ENCODE results near the gene NAP1L1. TPM values are rescaled to one million over a fixed set of nuclear protein-coding genes. Genes with fewer than 3 reads are reported as not detected.

The NAP1L1 gene, protein sequence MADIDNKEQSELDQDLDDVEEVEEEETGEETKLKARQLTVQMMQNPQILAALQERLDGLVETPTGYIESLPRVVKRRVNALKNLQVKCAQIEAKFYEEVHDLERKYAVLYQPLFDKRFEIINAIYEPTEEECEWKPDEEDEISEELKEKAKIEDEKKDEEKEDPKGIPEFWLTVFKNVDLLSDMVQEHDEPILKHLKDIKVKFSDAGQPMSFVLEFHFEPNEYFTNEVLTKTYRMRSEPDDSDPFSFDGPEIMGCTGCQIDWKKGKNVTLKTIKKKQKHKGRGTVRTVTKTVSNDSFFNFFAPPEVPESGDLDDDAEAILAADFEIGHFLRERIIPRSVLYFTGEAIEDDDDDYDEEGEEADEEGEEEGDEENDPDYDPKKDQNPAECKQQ
- 348 and 487 TPM in 2 replicates for total RNA-seq (2014; rRNA removed; shearing (Covaris generic))
- 904 and 1,048 TPM in 2 replicates for total RNA-seq (2022)
- percentile 98 among the genes with signal in this experiment for Bru-seq, nascent RNA
- percentile 99 among the genes with signal in this experiment for BruChase-seq, experiment 1, labeled RNA remaining after a 6-hour chase
- BruChase-seq, experiment 2, labeled RNA remaining after a 2-hour chase = percentile 99 among the genes with signal in this experiment
- long read RNA-seq, full-length matches to known transcripts = 102 of 201 reads
- long read RNA-seq, partial matches to known transcripts = 55 of 201 reads
- long read RNA-seq, other reads (novel, unspliced or antisense) = 44 of 201 reads

DNA sequence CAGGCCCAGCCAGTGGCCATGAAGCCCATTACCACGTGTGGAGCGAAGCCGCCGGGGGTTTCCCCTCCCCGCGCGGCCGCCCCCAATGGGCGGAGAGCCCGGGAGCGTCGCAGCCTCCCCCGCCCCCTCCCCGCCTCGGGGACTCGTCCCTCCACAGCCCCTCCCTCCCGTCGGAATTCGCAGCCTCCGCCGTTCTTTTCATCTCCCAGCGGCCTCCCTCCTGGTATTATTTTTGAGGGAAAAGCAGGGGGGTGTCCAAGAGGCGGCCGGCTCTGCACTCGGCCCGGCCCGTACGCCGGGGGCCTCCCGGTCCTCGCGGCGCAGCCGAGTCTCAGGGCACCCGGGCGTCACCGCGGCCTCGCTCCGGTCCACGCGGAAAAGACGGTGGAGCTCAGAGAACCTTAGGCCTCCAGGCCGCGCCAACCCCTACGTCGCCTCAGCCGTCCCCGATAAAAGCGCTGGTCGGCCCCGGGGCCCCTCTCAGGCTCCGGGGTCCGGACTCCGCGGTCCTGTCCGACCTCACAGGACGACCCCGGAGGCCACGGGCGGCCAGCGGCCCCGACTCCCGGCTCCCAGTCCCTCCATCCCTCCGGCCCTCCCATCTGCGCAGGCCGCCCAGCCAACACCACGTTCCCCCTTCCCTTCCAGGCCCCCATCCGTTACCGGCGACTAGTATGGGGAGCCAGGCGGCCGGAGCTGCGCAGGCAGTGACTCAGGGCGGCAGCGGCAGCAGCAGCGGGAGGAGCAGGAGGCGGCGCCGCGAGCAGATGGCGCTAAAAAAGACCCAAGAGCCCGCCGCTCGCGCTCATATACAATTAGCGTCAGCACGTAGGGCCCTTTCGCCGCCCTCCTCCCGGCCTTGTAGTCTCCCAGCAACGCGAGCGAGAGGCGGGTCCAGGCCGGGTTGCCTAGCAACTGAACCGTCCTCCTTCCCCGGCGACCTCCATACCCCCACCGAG, at the start of gene NAP1L1:
TSS of gene NAP1L1 (minus strand) at position 782 of the 959 bp plus-strand sequence. CDS start 10,466 bp downstream, outside the sequence.
- H3K27ac ChIP-seq (ENCODE audit: low read depth, low read length, poor library complexity, severe bottlenecking) = peak within 1 kb of the TSS; percentile 88
- DNase-seq (ENCODE audit: low spot score) = peak; percentile 99
- peaks cover 52% of the 10 kb centered on the region for H3K79me2 ChIP-seq (ENCODE audit: insufficient read depth, low read depth, low read length)
- peaks cover 50% of the 10 kb centered on the region for H3K36me3 ChIP-seq (ENCODE audit: insufficient read depth, low read length)
- ChIA-PET CTCF (ENCODE audit: unreplicated experiment) (no interaction called here), POLR2A (interaction anchor here (0.6 to 2.6 kb wide), 9 partner anchors 8 to 614 kb away, joined by 3 to 24 read pairs (median 4); partner anchors contain the start of gene BBS10)
- peaks cover 43% of the 10 kb centered on the region for H4K20me1 ChIP-seq (ENCODE audit: insufficient read depth, low read length)
- peaks cover 44% of the 10 kb centered on the region for H3K4me1 ChIP-seq (ENCODE audit: insufficient read depth, low read length, poor library complexity, severe bottlenecking)
- H3K9me3 ChIP-seq (ENCODE audit: low read length) = no peaks in the 10 kb centered on the region
- no peaks in the 10 kb centered on the region for H3K9me2 ChIP-seq (ENCODE audit: insufficient read depth, low read length)
- peak within 1 kb of the TSS; percentile 97 for H3K4me2 ChIP-seq (ENCODE audit: low read length)
- H2AFZ ChIP-seq (ENCODE audit: low read length) = peak within 1 kb of the TSS; percentile 99
- intact Hi-C loops (cut with micrococcal nuclease; ENCODE audit: unreplicated experiment) = loop anchor here (1.0 to 10.0 kb wide), 5 partner anchors 264 to 681 kb away; partner anchors contain the start of genes BBS10, KRR1, OSBPL8 and ZDHHC17
- TF ChIP-seq, protein P1, sequence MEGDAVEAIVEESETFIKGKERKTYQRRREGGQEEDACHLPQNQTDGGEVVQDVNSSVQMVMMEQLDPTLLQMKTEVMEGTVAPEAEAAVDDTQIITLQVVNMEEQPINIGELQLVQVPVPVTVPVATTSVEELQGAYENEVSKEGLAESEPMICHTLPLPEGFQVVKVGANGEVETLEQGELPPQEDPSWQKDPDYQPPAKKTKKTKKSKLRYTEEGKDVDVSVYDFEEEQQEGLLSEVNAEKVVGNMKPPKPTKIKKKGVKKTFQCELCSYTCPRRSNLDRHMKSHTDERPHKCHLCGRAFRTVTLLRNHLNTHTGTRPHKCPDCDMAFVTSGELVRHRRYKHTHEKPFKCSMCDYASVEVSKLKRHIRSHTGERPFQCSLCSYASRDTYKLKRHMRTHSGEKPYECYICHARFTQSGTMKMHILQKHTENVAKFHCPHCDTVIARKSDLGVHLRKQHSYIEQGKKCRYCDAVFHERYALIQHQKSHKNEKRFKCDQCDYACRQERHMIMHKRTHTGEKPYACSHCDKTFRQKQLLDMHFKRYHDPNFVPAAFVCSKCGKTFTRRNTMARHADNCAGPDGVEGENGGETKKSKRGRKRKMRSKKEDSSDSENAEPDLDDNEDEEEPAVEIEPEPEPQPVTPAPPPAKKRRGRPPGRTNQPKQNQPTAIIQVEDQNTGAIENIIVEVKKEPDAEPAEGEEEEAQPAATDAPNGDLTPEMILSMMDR (conservative IDR thresholded peaks at IDR 0.05; ENCODE audit: low read length) = no peak
- no peak for TF ChIP-seq EZH2phosphoT487 (IDR thresholded peaks at IDR 0.05; ENCODE audit: borderline replicate concordance, low read depth, low read length)
- peak within 1 kb of the TSS; percentile 90 for H3K4me3 ChIP-seq (ENCODE audit: low read depth, low read length, poor library complexity, severe bottlenecking)
- BruUV-seq (replicated peaks) = no TSS peak

DNA sequence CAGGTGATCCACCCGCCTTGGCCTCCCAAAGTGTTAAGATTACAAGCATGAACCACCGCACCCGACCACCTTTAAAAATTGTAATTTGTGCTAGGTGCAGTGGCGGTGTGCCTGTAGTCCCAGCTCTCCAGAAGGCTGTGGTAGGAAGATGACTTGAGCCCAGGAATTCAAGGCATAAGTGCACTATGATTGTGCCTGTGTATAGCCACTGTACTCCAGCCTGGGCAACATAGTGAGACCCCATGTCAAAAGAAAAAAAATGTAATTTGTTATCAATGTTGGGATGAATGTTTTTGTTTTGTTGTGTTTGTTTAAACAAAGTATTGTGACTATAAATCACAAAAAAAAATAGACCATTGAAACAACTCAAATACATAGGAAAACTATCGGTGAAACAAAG, 43.1 kb upstream of the NAP1L1 start:
- ChIA-PET CTCF (ENCODE audit: unreplicated experiment) (no interaction called here), POLR2A (interaction anchor here (0.6 kb wide), 1 partner anchor 17 kb away, joined by 3 read pairs; no protein-coding TSS in a partner anchor)
- Histone ChIP-seq H2AFZ (ENCODE audit: low read length) (no peak overlapping the region), H3K4me2 (ENCODE audit: low read length) (no peak overlapping the region), H4K20me1 (ENCODE audit: insufficient read depth, low read length) (no peaks in the 10 kb centered on the region), H3K9me2 (ENCODE audit: insufficient read depth, low read length) (no peaks in the 10 kb centered on the region), H3K4me1 (ENCODE audit: insufficient read depth, low read length, poor library complexity, severe bottlenecking) (no peaks in the 10 kb centered on the region), H3K36me3 (ENCODE audit: insufficient read depth, low read length) (no peaks in the 10 kb centered on the region), H3K79me2 (ENCODE audit: insufficient read depth, low read depth, low read length) (no peaks in the 10 kb centered on the region), H3K4me3 (ENCODE audit: low read depth, low read length, poor library complexity, severe bottlenecking) (no peak overlapping the region), H3K27ac (ENCODE audit: low read depth, low read length, poor library complexity, severe bottlenecking) (no peak overlapping the region), H3K9me3 (ENCODE audit: low read length) (no peaks in the 10 kb centered on the region)
- no peak for DNase-seq (ENCODE audit: low spot score)
- BruUV-seq (replicated peaks) = no TSS peak
- intact Hi-C loops (cut with micrococcal nuclease; ENCODE audit: unreplicated experiment) = no loop called here
- TF ChIP-seq EZH2phosphoT487 (IDR thresholded peaks at IDR 0.05; ENCODE audit: borderline replicate concordance, low read depth, low read length) = no peak
- TF ChIP-seq, protein P1 (conservative IDR thresholded peaks at IDR 0.05; ENCODE audit: low read length) = no peak

All from OCI-LY7 (cell line).